Measurements from ENCODE around the gene LAMB3.

The LAMB3 gene

DNA sequence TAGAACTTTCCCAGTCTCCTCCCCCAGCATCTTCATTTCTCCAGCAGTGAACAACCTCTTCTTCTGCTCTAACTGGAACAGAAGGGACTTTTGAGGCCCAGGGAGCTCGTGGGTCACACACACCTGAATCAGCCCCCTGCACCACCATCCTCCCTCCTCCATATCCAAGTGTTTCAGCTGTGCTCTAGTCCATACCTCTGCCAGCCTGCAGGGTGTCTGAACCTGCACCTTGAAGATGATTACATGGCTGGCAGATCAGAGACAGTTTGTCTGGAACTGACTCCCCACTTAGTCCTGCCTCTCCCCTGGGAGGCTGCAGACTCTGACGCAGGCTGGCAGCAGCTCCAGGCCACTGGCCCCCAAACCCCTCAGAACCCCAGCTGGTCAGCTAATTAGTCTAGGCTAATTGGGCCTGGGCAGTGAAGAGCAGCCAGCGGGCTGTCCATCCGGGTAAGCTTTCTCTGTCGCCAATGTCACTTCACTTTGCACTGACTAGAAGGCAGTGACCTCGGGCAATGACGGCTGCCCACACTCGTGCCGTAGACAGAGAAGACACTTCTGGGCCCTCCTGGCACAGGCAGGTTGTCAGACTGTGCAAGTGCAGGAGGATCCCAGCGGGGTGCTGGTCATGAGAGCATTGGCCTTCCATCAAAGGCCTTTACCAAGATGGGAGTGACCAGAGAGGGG, 56.5 kb downstream of the LAMB3 start:
- no peak for DNase-seq (ENCODE audit: low read depth)

DNA sequence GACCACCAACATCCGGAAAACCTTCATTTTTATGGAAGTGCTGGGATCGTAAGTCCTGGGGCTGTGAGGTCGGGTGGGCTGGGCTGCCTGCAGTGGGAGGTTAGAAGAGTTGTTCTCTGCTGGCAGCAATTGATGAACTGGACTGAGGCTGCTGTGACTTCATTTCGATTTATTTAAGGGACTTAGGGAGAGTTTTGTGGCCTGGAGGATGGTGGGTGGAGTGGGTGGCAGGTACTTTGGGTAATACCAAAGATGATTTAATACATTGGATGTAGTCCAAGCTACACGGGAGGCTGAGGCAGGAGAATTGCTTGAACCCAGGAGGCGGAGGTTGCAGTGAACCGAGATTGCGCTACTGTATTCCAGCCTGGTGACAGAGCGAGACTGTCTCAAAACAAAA, 57.2 kb downstream of the LAMB3 start:
- DNase-seq (ENCODE audit: low read depth), result no peak

DNA sequence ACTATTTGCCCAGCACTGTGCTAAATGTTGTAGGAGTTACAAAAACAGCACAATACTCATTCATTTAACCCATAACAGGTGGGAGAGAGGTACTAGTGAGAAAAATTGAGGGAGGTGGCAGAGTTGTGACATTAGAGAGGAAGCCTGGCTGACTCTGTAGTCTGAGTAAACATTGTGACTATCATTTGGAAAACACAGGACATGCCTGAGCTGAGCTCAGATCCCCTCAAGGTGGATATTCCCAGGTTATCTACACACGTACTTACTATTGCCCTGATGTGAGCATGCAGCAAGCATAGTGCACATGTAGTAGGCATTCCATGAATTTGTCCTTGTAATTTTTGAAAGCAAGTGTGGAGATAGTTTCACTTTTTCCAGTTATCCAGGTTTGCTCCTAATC, 57.8 kb downstream of the LAMB3 start:
- DNase-seq (ENCODE audit: low read depth), result no peak

DNA sequence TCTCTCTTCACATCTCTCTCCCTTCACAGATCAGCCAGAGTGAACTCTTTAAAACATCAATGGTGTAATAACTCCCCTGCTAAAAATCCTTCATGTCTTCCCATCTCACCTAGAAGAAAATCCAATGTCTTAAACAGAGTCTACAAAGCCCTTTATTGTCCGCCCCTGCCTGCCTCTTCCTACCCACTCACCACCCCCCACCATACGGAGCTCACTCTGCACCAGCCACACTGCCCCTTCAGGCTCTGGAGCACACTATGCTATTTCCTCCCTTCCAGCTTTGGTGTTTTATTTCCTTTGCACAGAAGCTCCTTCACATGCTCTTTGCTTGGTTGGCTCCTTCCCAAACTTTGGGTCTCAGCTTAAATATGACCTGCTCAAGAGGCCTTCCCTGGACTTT, 58.5 kb downstream of the LAMB3 start:
- no peak for DNase-seq (ENCODE audit: low read depth)

DNA sequence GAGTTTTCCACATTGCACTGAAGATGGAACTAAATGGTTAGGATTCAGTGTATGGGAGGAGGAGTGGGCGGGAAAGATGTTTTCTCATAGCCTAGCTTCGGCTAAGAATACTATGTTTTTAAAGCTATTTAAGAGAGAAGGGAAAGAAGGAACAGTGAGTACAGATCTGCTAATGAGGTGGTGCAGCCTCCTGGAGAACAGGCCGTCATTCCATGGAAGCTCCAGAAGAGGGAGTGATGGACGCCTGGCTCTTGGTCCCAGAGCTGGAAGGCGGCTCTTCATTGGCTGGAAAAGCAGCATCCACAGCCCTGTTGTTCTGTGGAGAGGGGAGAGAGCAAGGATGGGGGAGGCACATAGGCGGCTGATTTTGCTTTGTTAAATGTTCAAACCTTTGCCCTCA, 61.8 kb downstream of the LAMB3 start:
- no peak for DNase-seq (ENCODE audit: low read depth)

DNA sequence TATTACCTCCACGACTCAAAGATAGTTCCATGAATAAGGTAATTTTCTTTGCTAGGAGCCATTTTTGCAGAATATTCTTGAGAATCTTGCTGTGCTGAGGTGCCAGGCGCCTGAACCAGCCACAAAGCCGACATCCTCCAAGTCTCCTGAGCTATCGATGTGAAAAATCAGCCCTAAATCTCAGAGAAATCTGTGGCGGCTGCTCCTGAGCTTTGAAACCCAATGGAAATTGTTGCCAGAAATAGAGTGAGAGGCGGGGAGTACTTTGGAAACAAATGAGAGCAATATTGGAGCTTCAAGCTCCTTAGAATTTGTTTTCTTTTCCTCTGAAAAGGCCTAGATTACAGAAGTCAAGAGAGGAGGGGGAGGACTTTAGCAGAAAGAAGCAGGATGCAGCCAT, 62.4 kb downstream of the LAMB3 start:
- no peak for DNase-seq (ENCODE audit: low read depth)

DNA sequence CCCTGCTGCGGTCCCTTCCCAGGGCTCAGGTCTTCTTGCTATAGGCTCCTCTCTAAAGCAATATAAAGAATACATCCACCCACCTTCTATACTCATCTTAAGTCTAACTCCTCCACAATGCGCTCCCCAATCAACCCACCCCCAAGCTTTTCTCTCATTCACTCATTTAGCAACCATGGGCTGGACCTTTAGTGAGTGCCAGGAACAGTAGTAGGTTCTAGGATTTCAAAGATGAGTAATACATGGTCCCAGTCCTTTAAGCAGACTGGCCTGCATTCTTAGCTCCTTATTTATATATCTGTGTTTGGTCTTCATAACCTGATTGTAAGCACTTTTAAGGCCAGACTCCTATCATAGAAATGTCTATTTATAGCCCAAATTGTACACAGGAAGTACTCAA, 62.8 kb downstream of the LAMB3 start:
- DNase-seq (ENCODE audit: low read depth), result no peak

DNA sequence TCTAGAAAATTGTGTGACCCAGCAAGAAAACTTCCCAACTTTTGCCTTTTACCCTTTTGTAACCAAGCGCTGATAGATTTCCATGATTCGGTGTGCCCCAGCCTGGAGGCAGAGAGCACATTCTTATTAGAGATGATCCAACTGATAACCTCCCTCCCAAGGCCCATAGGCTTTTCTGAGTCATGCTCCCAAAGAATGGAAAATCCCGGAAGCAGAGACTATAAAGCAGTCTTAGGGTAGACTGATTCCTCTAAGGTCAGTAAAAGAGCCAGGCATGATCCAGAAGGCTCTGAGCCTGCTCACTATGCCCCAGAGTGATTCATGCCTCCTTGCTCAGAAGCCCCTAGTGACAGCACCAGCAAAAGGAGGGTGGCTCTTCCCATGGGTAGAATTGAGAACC, 64.4 kb downstream of the LAMB3 start:
- no peak for DNase-seq (ENCODE audit: low read depth)

DNA sequence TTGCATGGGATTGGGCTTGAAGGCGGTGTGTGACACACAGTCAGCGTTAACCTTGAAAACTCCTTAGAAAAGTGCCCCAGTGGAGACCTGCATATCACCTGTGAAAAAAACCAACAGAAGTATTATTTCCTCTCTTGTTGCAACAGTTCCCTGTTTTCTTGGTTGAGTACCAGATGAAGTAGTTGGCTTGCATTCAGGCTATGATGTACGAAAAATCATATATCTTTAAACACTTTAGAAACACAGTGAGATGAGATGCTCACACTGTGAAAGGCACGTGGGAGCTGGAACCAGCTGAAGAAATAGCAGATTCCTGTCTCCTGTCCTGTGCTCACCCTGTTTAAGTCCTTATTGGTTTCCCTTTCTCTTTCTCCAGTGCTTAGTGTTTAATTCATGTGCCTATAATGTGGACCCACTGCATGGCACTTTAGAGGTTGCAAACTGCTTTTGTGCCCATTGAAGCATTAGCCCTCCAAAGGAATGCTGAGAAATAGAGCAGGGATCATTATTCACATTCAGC, 65.9 kb downstream of the LAMB3 start:
- no peak for DNase-seq (ENCODE audit: low read depth)

DNA sequence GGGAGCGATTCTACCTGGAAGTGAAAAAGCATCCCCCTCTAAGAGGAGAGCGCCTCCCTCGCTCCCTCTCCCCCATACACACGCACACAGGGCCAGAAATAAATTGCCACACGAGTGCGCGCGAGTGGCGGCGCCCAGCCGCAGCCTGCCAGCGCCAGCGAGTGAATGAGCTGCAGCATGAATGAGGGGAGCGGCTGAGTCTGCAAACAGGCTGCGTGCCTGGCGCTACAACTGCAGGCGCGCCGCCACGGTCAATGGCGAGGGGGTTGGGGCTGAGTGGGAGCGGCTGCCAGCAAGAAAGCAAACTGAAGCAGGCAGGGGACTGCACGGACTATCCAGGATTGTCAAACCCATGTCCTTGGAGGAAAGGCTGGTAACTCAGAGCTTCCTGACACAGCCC, 66.6 kb downstream of the LAMB3 start:
- DNase-seq (ENCODE audit: low read depth), result no peak

DNA sequence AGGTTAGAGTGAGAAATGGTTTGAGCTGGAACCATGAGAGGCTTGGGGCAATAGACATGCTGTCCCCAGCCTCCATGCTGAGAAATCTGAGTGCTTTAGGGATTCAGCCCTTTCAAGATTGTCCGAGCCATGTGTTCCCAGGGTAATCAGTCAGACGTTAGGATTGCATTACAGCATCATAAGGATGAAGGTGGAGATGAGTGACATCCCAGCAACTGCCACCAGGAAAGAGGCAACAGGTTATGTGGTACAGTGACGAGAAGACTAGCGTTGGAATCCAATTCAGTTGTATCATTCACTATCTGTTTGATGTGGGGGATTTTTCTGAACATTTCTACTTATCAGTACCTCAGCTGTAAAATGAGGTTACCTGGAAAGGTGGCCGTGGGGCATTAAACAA, 67.0 kb downstream of the LAMB3 start:
- DNase-seq (ENCODE audit: low read depth), result no peak

DNA sequence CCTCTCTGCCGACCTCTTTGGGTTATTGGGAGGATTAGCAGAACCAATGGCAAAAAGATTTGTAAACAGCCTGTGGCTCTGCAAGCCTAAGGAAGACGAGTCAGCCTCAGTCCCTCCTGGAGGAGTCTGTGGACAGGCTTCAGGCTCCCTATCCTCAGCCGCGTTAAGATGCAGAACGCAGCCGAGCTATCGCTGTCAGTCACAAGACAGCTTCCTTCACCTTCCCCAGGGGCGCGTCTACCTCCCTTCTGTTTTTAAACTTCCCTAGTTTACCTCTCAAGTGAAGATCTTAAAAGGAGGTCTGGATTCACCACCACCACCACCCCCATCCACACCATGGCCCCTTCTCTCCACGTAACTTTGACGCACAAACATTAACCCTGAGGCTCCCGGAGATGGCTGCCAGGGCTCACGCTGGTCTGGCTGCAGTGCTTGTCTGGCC, 68.0 kb downstream of the LAMB3 start:
- DNase-seq (ENCODE audit: low read depth), result no peak

DNA sequence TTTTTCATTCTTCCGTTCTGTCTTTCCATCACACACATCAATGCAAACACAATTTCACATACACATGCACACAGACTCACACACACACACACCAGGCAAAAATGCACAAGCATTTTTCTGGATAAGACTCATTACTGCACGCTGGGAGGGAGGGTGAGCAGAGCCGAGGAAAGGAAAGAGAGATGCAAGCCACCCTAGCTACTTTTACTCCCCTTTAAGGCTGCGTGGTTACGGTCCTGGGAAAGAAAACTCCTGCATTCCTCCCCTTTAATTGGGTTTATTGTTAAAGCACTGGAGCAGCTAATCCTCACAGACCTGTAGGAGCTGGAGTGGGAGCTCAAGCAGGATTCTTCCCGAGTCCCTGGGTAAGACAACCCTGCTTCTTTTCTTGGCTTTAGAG, 68.8 kb downstream of the LAMB3 start, which contains the start of gene CAMK1G:
TSS of gene CAMK1G (plus strand) at position 307 of the 400 bp plus-strand sequence. CDS start 11,270 bp downstream, outside the sequence.
- DNase-seq (ENCODE audit: low read depth), result no peak

DNA sequence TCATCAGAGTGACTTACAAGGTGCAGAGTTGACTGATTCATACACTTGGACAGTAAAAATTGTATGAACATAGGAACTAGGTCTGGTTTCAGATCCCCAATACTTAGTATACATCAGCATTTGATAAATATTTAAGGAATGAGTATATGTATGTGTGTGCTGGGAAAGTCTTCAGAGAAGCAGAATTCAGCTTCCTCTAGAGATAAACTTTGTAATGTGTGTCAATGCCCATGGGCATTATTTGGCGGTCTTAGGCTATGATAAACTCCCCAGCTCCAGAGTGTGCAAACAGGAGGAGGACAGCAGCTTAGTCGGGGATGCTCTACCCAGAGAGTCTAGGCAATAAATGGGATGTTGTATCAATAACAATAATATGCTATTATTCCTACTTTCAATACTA, 71.6 kb downstream of the LAMB3 start:
- DNase-seq (ENCODE audit: low read depth), result no peak

DNA sequence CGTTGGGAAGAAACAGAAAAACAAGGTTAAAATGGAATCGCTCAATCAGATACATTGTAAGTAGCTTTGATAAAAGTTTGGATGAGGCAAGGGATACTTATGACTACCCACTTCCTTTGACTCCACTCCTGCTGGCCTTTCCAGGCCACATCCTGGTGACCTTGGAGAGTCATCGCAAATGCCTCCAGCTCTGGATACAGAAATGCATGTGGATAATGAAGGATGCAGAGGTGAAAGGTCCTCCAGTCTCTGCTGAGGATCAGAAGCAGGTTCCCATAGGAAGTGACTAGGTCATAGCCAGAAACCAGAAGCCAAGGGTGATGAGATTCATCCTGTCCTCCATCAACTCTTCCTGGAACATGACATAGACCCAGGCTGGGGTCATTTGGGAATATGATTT, 74.9 kb downstream of the LAMB3 start:
- no peak for DNase-seq (ENCODE audit: low read depth)

DNA sequence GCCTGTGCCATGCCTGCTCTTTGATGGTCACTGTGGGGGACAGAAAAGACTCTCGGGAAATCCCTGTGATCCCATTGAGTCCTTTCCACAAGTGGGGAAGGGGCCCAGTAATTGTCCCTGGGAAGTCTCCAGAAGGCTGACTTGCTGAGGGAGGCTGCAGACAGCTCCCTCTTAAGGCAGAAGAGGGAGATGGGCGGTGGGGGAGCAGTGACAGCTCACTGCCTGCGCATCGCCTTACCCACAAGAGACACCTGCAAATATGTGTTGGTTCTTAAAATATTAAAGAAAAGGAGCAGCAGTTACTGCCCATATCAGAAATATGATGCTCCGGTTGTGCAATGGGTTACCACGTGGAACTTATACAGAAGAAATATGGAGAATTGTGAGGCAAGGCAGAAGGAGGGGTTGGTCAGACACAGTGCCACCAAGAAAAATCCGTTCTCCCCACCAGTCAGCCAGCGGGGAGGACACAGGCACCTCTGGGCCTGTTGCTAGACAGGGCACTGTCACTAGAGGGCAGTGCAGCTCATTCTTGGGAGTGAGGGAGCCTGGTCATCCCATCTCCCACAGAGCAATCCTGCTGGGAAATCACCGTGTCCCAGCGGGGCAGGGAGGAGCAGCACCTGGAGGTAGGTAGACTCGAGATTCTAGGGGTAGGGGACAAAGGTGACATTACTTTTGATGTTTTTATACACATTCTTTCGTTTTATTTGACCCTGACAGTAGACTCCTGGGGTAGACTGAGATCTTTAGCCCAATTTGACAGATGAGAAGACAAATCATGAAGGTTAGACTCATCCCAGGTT, 75.6 kb downstream of the LAMB3 start:
- peak; percentile 46 for DNase-seq (ENCODE audit: low read depth)

DNA sequence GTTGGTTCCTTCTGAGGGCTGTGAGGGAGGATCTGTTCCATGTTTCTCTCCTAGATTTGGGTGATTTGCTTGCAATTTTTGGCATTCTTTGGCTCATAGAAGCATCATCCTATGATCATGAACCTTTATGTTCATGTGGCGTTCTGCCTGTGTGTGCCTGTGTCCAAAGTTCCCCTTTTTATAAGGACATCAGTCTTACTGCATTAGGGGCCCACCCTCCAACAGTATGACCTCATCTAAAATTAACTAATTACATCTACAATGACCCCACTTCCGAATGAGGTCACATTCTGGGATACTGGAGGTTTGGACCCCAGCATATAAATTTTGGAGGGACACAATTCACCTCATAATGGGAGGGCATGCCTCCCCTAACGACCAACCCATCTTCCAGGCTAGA, 81.5 kb downstream of the LAMB3 start:
- no peak for DNase-seq (ENCODE audit: low read depth)

DNA sequence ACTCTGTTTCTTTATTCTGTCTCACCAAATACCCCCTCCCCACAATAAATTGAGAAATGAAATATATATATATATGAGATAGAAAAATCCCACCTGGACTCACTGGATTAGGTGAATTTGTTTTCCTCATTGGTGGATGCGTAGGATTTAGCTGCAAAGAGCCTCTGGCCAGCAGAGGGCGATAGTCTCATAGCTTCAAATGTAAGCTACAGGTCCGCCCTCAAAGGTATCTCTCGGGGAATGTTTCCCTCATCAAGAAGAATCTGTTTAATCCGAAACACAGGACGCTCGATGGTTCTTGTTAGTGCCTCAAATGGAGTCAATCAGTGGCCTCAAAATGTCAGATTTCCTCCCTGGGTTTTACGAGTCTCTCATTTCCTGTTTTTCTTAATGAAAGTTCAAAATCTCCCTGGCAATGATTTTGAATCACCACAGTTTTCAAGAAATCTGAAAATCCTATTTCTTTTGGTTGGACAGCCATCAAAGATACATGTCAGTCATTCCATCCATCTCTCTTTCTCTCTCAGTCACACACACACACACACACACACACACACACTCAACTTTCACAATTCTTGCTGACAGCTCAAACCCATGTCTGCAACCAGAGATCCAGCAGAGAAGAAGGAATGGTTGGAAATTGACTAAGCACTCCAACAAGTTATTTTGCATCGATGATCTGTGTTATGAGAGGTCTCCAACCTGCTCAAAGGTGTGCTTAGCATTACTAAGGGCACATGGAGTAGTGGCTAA, 82.6 kb downstream of the LAMB3 start:
- peak; percentile 65 for DNase-seq (ENCODE audit: low read depth)

DNA sequence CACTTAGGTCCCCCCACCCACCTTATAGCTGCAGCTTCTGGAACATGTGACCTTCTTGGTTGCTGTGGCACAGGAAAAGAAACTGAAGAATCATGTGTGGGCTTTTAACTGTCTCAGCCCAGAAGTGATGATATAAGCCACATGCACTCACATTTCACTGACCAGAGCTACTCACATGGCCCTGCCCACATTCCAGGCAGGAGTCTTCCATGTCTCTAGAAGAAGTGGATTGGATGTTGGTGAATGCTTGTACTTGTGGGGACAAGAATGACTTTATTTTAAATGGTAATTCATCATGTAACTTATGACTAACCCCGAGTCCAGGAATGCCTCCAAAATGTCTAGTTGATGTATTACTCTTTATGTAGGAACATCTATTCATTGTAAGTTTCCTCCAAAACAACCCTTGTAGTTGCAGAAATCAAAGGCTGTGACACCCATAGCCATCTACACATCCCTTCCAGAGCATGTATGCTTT, 84.5 kb downstream of the LAMB3 start:
- DNase-seq (ENCODE audit: low read depth), result no peak

DNA sequence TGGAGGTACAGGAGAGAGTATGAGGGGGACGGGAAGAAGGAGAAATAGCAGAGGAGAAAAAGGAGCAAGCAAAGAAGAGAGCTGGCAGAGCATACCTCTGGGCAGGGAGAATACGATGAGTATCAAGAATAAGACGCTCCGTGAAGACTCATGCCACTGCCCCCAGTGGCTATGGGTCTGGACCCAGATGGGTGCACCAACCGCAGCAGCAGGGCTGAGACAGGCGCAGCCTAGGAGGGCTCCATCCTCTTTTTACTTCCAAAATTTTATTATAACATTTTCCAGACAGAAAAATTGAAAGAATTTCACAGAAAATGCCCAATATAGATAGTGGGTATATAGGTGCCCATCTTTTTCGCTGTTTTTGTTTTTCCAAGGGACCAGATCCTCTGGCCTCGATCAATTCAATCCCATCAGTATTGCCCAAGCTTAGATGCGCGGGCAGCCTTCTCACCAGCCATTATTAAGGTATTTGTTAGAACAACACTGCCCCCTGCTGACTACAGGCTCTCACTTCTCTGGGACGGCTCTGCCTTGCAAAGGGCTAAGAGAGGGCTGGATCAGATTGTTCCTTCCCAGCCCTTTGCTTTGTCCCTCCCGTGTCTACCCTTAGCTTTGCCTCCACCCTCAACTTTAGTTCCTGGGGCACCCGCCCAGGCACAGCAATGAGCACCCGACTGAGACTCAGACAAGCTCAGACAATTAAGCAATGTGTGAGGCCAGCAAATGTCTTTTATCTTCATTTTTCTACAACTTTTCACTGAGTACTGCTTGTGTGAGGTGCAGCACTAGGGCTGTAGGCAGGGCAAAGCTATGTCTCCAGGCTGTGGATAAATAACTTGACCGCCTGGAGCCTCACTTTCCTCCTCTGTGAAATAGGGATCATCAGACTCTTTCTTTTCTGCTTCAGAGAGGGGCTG, 86.2 kb downstream of the LAMB3 start:
- peak; percentile 57 for DNase-seq (ENCODE audit: low read depth)

Data from T follicular helper cell (primary cell).